Limb (tissue), 2 donors: ENCODE data around the gene PRR16.

Source experiments
- DNase-seq, 2 donors: peaks; one replicate each; pipeline ENCODE4 v3.0.0-alpha.2; 2016; ENCODE audit errors: extremely low spot score in 2 of 2

Gene PRR16

DNA sequence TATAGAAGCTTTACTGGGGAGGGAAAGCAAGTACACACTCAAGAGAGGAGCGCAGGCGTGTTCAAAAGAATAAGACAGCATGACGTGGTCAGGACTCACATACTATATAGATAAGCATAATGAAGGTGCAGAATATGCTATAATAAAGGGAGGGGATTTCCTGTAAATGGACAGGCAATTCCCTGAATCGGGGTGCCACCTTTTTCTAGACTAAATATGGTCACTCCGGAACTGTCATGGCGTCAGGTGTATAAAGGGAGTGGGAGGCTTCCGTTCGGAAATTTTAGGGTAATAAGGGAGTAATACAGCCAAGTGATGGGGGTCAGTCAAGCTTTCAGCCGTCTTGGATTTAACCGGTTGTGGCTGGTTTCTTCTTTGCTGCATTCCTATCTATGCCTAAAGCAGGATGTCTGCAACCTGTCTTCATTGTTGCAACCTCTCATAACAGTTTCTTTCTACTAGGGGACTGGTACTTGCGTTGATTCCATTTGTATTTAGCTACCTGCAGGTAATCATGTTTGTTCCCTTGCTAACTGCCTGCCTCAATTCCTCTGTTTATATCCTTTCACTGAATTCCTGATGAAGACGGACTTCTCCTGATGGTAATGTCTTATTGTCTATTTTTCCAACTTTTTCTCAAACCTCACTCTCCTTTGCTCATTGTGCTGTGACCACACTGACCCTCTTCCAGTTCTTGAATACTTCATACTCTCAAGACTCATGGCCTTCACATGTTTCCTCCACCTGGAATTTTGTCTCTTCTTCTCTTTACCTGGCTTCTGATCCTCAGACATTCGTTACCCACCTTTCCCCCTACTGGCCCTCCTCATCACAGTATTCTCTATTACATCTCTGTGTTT lies 48.9 kb downstream of the PRR16 start:
- no peak for DNase-seq

DNA sequence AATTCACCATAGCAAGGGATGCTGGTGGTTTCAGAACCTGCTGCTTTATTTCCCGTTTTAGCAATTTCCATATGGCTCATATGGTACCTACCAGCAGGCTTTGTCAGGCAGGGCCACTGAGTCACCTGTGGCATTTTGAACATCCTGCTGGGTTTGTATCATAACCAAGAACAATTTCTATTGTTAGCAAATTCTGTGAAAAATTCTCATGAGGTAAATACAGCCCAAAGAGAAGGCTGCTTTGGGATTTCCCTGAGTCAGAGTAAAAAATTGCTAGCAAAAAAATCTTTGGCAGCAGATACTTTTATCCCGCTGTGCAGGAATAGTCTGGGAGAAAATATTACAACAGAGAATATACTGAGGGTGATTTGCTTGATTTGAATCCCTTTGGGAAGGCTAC lies 52.7 kb downstream of the PRR16 start:
- no peak for DNase-seq

DNA sequence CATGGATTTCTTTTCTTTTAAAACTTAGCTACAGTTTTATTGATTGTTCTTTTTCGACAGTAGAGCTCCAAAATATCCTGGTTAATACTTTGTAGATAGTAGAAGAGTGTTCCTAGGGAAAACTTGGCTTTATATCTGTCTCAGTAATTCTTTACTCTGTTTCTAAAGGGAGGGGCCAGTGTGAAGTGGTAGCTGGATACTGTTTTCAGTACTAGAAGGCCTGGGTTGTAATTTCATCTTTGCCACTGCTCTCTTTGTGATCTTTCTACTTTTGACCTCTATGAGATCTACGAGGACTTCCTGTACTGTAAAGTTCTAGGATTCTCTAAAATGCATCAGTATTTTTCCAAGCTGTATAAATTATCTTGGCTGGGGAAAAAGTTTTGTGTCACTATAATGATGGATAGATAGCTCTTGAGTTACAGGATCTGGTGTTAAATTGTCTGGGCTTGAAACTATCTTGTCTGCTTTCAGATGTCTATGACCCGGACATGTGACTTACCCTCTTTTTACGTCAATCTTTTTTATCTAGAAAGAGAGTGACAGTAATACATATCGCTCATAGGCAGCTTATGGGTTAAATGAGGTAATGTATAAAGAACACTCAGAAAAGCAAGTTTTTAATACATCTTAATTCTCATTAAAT lies 53.6 kb downstream of the PRR16 start:
- no peak for DNase-seq

DNA sequence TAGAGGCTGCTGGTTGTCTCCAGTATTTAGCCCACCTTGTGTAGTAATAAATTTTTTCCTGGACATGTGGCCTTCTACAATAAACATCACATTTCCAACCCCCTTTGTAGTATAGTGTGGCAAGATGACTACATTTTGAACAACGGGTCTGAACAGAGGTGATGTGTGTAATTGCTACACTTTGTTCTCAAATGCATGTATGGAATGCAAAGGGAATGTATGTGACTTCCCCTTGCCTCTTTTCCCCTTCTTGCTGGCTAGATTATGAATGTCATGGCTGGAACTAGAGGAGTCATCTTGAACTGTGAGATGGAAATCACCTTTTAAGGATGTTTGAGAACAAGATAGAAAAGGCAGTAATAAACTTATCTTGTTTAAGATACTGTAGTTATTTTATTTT lies 54.5 kb downstream of the PRR16 start:
- DNase-seq, result no peak

DNA sequence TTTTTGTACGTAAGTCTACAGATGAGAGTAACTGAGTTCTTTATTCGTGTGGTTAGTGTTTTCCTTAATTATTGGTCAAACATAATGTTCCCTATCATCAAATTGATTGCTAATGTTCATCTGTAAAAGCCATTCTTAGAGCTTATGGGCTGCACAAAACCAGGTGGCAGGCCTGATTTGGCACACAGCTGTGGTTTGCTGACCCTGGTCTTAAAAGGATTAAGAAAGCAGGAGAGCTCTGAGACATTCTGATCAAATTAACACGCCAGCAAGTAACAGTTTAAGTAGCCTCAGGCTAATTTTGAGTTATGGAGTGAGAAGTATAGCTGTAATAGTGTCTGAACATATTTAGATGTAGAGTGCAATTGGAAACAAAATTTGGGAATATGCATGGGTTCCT lies 63.2 kb downstream of the PRR16 start:
- no peak for DNase-seq

DNA sequence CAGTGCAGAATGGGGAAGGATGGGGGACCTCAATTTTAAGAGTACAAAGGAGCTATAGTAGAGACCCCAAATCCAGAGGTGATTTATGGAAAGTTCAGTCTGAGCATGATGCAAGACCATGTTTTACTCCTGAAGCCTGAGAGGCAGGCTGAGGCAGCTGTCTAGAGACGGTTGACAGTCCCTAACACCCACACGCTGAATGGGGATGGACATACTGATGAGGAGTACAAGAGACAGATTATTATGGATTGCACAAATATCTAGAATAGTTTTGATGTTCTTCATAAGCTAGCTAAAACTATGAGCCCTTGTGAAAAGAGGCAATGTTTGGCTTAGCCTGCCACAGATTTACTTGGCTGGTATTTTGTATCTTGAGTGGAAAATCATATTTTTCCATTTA lies 64.5 kb downstream of the PRR16 start:
- no peak for DNase-seq

DNA sequence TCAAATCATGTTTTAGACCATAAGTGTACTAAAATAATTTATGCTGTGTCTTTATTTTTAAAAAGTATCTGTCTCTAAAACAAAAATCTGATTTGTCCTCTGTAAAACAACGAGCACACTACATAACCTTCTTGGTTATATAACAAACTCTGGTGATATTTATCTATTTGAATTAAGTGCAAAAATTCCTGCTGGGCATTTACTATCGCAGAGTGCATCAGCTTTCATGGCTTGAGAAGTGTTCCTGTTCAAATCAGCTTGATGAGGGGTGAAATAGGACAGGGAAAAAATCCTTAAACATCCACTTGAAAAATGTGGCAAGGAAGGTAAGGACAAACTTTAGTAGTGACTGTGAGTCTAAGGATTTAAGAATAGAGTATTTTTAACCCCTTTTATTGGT lies 65.3 kb downstream of the PRR16 start:
- no peak for DNase-seq

DNA sequence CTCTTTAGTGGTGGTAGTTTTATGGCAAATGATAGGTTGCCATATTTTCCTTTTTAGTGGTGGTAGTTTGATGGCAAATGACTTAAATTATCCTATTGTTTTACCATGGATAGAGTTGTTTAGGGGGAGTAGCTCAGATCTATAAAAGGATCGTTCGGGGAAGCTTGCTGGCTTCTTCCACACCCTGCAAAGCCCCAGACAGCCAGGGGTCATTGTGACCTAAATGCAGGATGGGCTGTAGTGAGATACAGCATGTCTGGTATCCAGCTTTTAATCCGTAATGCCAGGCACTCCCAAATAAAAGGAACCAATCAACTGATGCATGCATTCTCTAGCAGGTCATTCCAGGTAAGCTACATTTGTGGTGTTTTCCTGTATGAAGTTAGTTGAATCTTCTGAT lies 67.1 kb downstream of the PRR16 start:
- DNase-seq, result no peak

DNA sequence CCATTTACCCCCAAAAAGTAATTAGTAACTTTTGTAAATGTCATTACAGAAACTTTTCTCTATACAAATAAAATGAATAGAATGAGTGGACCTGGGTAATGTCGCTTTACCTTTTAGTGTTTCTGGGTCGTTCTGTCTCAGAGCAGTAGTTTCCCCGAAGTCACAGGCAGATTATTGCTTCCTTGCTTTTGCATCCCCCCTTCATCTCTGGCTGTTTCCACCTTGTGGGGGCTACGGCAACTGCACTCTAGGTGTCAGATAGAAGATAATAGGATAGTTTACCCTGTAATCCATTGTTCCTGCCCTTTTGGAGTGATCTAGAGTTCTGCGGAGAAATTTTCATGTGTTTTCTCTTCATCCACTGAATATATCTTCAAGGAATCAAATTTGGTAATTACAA lies 68.7 kb downstream of the PRR16 start:
- no peak for DNase-seq

DNA sequence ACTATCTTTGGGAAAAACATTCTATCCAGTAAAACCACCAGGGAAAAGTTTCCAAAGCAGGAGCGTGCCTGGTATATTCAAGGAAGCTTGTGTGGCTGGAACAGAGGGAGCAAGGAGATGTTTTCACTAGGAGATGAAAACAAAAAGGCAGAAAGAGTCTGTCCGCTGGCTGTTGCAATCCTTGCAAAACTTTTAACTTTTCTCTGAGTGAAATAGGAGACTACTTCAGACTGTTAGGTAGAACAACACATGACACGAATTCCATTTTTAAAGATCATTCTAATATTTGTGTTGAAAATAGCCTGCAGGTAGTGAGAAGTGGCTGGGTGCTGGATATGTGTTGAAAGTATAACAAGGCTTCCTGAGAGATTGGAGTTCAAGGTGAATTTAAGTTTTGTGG lies 69.5 kb downstream of the PRR16 start:
- DNase-seq, result no peak

DNA sequence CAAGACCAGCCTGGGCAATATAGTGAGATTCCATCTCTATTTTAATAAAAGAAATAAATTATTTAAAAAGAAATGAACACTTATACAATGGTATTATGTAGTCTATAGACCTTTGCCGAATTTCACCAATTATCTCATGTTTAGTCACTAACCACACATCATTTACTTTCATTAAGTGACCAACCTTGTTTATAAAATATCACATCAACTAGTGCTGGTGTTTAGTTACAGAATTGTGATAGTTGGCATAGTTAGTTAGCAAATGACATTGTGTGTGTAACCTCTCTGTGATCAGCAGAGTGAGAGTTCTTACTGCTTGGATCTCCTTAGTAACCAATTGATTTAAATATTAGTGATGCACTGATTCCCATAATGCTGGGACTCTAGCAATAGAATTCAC lies 71.8 kb downstream of the PRR16 start:
- no peak for DNase-seq

DNA sequence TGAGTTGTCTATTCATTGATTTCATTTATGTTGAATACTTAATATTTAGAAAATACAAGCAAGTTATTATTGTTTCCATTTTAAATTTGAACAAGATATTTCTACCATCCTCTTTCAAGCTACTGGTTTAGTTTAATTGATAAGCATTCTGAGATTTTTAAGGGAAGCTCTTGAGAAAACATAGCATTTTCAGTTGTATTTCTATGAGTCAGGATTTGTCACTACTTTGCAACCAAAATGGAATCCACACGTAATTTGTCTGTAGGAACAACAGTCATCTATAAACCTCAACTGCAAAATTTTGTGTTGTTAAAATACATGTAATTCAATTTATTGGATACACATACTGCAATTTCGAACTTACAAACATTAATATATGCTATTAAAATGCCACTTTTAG lies 74.0 kb downstream of the PRR16 start:
- no peak for DNase-seq

DNA sequence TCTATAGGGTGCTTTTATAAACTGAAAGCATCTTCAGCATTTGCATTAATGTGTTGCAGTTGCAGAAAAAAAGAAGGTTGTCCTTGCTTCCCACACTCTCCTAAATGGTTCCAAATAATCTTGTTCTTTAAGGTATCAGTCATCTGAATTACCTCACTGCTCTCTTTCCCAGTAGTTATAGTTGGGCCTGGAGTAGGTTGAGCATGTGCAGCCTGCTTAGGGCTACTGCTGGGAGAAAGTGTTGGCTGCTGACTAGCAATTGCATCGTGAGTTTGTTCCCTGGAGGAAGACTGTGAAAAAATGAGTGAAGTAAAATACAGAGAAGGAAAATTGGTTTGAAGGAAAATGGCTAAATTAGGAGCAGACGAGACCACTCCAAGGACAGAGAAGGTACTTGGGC lies 74.5 kb downstream of the PRR16 start:
- DNase-seq, result no peak

DNA sequence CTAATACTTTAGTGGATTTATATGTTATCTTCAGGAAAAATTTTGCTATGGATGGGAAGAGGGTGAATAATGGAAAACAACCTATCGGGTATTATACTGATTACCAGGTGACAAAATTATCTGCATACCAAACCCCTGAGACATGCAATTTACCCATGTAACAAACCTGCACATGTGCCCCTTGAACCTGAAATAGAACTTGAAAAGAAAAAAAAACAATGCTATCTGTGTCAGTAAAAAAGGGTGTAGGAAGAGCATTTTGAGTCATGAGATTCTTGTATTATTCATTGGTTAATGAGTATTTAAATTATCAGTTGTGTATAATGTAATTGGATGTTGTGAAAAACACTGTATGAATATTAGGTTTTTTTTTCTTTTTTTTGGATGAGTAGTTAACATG lies 75.4 kb downstream of the PRR16 start:
- DNase-seq, result no peak

DNA sequence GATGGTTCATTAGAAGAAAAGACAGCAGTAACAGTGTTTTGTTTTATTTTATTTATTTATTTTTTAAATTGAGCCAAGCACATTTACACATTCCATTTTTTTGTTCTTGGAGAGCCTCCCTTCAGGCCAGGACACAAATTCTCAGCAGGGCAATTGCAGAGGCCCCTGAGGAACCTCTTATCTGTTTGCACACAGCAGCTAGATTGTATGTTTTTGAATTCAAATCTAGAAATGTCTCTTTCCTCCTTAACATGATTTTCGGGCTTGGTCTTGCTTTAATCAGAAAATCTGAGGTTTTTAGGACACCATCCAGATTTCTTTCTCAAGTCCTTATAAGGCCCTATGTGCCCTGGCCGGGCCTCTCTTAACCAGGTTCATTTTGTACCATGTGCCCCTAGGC lies 76.0 kb downstream of the PRR16 start:
- DNase-seq, result no peak

DNA sequence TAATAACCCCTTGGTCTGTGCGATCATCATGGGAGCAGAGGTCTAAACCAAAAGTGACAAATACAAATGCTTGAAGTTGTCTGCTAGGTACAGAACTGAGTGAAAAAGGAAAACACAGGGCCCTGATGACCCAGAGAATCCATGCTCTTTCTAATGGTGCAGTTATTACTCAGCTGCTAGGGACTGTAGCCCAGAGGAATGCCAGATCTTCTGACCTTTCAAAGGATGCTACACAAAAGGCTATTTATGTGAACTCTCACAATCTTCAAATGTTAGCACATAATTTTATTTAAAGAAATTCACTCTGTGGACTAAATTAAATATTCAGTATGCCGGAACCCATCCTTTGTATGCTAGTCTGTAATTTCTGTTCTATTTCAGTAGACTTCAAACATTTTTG lies 79.9 kb downstream of the PRR16 start:
- no peak for DNase-seq

DNA sequence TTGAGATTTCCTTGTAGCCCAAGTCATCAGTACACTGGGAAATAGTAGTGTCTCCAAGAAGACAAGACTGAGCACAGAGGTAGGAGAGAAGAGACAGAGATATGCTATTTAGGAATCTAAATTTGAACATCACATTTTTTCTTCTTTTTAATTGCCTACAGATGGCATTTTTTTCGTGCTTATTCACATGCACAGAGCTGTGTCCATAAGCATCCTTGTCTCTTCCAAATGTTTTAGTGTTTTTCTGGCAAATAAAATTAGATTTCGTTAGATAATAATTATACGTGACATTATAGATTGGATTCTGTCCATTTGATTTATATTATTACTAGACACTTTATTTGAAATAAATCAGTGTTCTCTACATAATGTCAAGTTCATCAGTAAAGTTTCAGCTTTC lies 80.9 kb downstream of the PRR16 start:
- DNase-seq, result no peak

DNA sequence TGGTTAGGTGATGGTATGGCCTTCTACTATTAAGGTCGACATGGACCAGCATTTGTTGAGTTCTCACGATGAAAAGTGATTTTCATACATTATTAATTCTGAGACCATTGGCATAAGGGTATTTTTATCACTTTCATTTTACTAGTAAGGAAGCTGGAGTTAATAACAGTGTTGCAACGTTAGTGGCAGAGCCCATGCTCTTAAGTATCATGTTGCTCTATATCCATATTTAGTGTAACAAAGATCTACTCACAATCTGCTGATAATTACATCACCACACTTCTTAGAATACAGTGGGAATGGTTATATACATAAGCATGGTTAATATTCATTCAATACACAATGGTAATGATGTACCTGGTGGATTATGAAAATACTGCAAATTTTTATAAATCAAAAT lies 81.9 kb downstream of the PRR16 start:
- no peak for DNase-seq

DNA sequence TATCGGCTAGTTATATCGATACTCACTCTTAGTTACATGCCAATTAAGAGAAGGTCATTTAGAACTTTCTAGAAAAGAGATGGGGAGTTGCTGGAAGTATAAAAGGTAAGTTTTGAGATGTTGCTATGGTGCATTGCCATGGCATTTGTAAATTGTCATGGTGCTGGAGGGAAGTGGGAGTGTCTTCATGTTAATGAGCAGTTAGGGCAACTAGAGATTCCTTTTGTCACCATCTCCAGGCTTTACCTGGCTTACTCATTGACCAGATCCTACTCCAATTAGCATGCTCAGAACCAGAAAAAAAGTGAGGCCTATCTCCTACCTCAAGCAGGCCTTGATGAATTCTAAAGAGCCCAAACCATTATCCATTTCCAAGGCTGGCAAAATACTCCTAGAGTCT lies 82.8 kb downstream of the PRR16 start:
- DNase-seq, result no peak

DNA sequence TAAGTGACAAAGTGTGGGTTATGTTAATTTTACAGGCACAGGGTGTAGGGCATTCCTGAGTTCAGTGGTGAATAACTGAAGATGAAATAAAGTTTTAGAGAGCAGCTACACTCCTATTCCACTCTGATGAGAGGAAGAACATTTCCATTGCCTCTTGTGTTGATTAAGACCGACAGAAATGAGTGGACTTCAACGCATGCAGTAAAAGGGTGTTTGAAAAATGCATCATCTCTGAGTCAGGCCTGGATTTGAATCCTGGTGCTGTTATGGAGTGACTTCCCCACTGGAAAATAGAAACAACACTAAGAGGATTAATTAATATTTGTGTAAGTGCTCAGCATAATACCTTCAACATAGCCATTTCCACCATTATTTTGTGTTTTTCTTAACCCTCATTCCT lies 86.3 kb downstream of the PRR16 start:
- DNase-seq, result no peak

DNA sequence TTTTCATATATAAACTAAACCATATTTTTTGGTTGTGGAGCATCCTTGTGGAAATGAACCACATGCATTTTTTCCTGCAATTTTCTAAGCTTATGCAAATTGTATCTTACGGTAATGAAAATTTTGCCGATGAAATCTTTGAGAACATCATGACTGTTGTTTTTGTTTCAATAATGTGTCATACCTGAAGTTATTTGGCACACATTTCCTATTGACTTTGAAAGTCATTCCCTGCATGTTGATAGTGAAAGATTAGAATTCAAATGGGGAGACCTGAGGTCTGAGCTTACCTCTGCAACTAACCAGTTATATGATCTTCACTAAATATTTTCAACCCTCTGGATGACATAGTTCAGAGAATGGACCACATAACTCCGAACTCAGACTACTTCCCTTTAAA lies 88.5 kb downstream of the PRR16 start:
- DNase-seq, result no peak

DNA sequence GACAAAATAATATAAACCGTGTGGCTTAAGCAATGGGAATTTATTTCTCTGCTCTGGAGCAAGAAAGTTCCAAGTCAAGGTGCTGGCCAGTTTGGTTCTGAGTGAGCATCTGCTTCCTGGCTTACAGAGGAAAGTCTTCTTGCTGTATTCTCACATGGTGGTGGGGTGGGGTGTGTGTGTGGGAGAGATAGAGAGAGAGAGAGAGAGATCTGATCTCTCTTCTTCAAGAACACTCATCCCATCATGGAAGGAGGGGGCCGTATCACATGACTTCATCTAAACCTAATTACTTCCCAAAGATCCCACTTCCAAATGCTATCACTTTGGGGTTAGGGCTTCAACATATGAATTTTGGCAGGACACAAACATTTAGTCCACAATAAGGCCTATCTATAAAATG lies 91.2 kb downstream of the PRR16 start:
- no peak for DNase-seq

DNA sequence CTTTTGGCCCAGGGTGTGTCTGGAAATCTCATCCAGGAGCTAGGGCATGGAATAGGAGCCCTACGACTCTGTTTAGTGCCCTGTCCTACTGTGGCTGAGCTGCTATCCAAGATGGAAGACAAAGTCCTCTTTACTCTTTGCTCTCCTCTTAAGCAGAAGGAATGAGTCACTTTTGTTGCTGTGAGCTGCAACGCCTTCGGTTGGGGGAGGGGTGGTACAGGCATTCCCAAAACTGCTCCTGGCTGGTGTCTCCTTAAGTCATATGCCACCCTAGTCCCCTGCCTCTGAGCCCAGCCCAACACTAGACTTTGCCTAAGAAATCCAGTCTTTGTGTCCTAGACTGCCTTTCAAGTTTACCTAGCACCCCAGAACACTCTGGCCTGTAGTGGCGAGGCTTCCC lies 99.9 kb downstream of the PRR16 start:
- no peak for DNase-seq
